Smooth muscle cell (in vitro differentiated cells): ENCODE measurements around the gene NCKAP5L. TPM values are rescaled to one million over a fixed set of nuclear protein-coding genes. Genes with fewer than 3 reads are reported as not detected.
A peak's percentile ranks its signal among the peaks of the same experiment; 100 is the strongest.

Source experiments
- DNase-seq: peaks from one replicate; lab custom pipeline; 2025; ENCODE audit not compliant: unreplicated experiment; lab: John Stamatoyannopoulos, UW
- H2AFZ ChIP-seq: fragments of 200-600 bp; sonication (generic); 2 replicates; pipeline ENCODE4 v1.6.0; 2016; ENCODE audit warnings: antibody characterized with exemption, low read depth, mild to moderate bottlenecking
- H3F3A ChIP-seq: fragments of 200-600 bp; sonication (generic); 2 replicates; pipeline ENCODE4 v1.6.0; 2017; ENCODE audit warnings: antibody characterized with exemption, low read depth
- H3K27ac ChIP-seq: fragments of 200-600 bp; sonication (generic); 2 replicates; pipeline ENCODE4 v1.5.1; 2016; ENCODE audit warnings: low read depth, mild to moderate bottlenecking
- H3K27me3 ChIP-seq: fragments of 200-600 bp; sonication (generic); 2 replicates; pipeline ENCODE4 v1.6.1; 2016; ENCODE audit warnings: low read depth, mild to moderate bottlenecking
- H3K36me3 ChIP-seq: fragments of 200-600 bp; sonication (generic); 2 replicates; pipeline ENCODE4 v1.5.1; 2016; ENCODE audit warnings: low read depth
- H3K4me1 ChIP-seq: fragments of 200-600 bp; sonication (generic); 2 replicates; pipeline ENCODE4 v1.5.1; 2016; ENCODE audit warnings: low read depth
- H3K4me2 ChIP-seq: fragments of 200-600 bp; sonication (generic); 2 replicates; pipeline ENCODE4 v1.6.0; 2016; ENCODE audit warnings: mild to moderate bottlenecking
- H3K4me3 ChIP-seq: fragments of 200-600 bp; sonication (generic); 2 replicates; pipeline ENCODE4 v1.5.1; 2016; ENCODE audit warnings: mild to moderate bottlenecking
- H3K79me2 ChIP-seq: fragments of 200-600 bp; sonication (generic); 2 replicates; pipeline ENCODE4 v1.6.0; 2016; ENCODE audit warnings: low read depth, mild to moderate bottlenecking
- H3K9ac ChIP-seq: fragments of 200-600 bp; sonication (generic); 2 replicates; pipeline ENCODE4 v1.6.0; 2016; ENCODE audit warnings: low read depth
- H3K9me3 ChIP-seq: fragments of 200-600 bp; sonication (generic); replicated peaks from 2 replicates; pipeline ENCODE4 v1.5.1; 2016; ENCODE audit warnings: low read depth
- H4K20me1 ChIP-seq: fragments of 200-600 bp; sonication (generic); 2 replicates; pipeline ENCODE4 v1.6.0; 2016; ENCODE audit warnings: low read depth
- CTCF ChIP-seq: fragments of 200-600 bp; sonication (generic); IDR thresholded peaks from 2 replicates; pipeline ENCODE4 v1.5.1; 2017; ENCODE audit warnings: borderline replicate concordance, mild to moderate bottlenecking, antibody characterized with exemption; ENCODE audit not compliant: insufficient read depth, poor library complexity, severe bottlenecking
- WGBS: methylation state at CpG from one replicate; pipeline ENCODE4 v1.1.7; 2016; ENCODE audit warnings: low lambda C conversion rate; 5-methylcytosine and 5-hydroxymethylcytosine counted together
- polyA plus RNA-seq: library from polyadenylated mRNA; unstranded; fragments of >200 nt; fragmentation: Nextera tagmentation; extraction: Ambion mirVana; gene quantifications from 2 replicates; pipeline ENCODE4 v1.2.1, GENCODE V29; 2016
- total RNA-seq: library from RNA; depleted of rRNA; stranded (reverse); fragments of >200 nt; gene quantifications from 2 replicates; pipeline ENCODE4 v1.2.3, GENCODE V29; 2014

NCKAP5L gene
- total and polyA plus RNA-seq, 2 experiments from 2014 or later = 24.1 to 29.4 TPM

DNA sequence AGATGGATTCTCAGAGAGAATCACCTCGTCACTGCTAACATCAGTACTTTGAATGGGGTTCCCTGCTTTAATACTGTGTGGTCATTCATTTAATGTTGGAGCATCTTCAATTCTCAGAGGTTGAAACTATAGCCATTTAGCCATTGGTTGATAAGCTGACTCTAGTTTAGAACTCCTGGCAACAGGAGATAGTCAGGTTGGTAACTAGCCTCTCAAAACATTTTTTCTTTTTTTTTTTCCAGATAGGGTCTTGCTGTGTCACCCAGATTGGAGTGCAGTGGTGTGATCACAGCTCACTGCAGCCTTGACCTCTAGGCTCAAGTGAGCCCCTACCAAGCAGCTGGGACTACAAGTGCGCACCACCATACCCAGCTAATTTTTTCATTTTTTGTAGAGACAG lies 3.5 kb upstream of the NCKAP5L start:
- DNase-seq = no peak
- TF ChIP-seq CTCF = no peak
- no peak overlapping the region for H3K9ac ChIP-seq
- no peak overlapping the region for H3K27ac ChIP-seq
- H3K79me2 ChIP-seq = no peaks in the 10 kb centered on the region
- H3K9me3 ChIP-seq = no peaks in the 10 kb centered on the region
- H4K20me1 ChIP-seq = no peaks in the 10 kb centered on the region
- peaks cover 15% of the 10 kb centered on the region for H3K4me1 ChIP-seq
- H3K27me3 ChIP-seq = no peaks in the 10 kb centered on the region
- WGBS = 87% methylated on average over 2 of the region's 2 CpGs
- no peak overlapping the region for H3K4me3 ChIP-seq
- H2AFZ ChIP-seq = no peak overlapping the region
- no peak overlapping the region for H3K4me2 ChIP-seq
- H3F3A ChIP-seq = peaks cover 6% of the 10 kb centered on the region
- no peaks in the 10 kb centered on the region for H3K36me3 ChIP-seq

GRCh38 chr12:49827401-49828099 lies 663 bp downstream of the NCKAP5L start:
- H3K9ac ChIP-seq = peak overlapping the region; percentile 81
- H3K4me3 ChIP-seq = peak overlapping the region; percentile 72
- H3K27me3 ChIP-seq = no peaks in the 10 kb centered on the region
- H3K4me1 ChIP-seq = peaks cover 38% of the 10 kb centered on the region
- H3K79me2 ChIP-seq = no peaks in the 10 kb centered on the region
- WGBS = under 1% methylated on average over 34 of the region's 38 CpGs
- H3K4me2 ChIP-seq = peak overlapping the region; percentile 88
- no peak overlapping the region for H2AFZ ChIP-seq
- peak; percentile 75 for DNase-seq
- no peaks in the 10 kb centered on the region for H3K36me3 ChIP-seq
- H4K20me1 ChIP-seq = no peaks in the 10 kb centered on the region
- TF ChIP-seq CTCF = no peak
- no peaks in the 10 kb centered on the region for H3K9me3 ChIP-seq
- peak overlapping the region; percentile 80 for H3K27ac ChIP-seq
- peaks cover 9% of the 10 kb centered on the region for H3F3A ChIP-seq

GRCh38 chr12:49827051-49827400 lies 1.2 kb downstream of the NCKAP5L start:
- peak overlapping the region; percentile 72 for H3K4me3 ChIP-seq
- peak overlapping the region; percentile 81 for H3K9ac ChIP-seq
- H3K4me1 ChIP-seq = peaks cover 38% of the 10 kb centered on the region
- WGBS = 46% methylated on average over 6 of the region's 6 CpGs
- H4K20me1 ChIP-seq = no peaks in the 10 kb centered on the region
- no peak for DNase-seq
- H3F3A ChIP-seq = peaks cover 9% of the 10 kb centered on the region
- H3K9me3 ChIP-seq = no peaks in the 10 kb centered on the region
- TF ChIP-seq CTCF = no peak
- H3K36me3 ChIP-seq = no peaks in the 10 kb centered on the region
- peak overlapping the region; percentile 80 for H3K27ac ChIP-seq
- no peak overlapping the region for H2AFZ ChIP-seq
- H3K27me3 ChIP-seq = no peaks in the 10 kb centered on the region
- H3K4me2 ChIP-seq = peak overlapping the region; percentile 88
- no peaks in the 10 kb centered on the region for H3K79me2 ChIP-seq

DNA sequence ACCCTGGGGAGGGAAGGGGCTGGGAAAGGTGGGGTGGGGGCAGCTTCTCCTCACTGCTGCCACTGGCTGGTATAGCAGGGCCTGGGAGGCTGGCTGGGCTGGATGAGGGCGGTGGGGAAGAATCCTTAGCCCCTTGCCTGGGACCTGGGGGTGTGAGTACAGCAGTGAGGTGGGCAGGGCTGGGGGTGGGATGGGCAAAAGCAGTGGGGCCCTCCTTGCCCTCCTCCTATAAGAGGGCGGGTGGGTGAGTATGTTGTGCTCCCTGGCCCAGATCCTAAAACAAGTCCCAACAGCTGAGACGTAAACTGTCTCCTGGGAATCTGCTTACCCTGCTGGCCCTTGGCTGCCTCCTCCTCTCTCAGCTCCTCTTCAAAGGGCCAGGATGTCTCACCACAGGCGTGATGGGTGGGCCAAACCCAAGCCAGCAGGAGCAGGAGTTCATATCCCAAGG lies 2.2 kb downstream of the NCKAP5L start:
- H3K9me3 ChIP-seq = no peaks in the 10 kb centered on the region
- no peaks in the 10 kb centered on the region for H3K36me3 ChIP-seq
- no peaks in the 10 kb centered on the region for H3K79me2 ChIP-seq
- no peaks in the 10 kb centered on the region for H3K27me3 ChIP-seq
- peaks cover 9% of the 10 kb centered on the region for H3F3A ChIP-seq
- H3K4me2 ChIP-seq = peak overlapping the region; percentile 88
- H3K9ac ChIP-seq = no peak overlapping the region
- H3K4me3 ChIP-seq = no peak overlapping the region
- H4K20me1 ChIP-seq = no peaks in the 10 kb centered on the region
- WGBS = 64% methylated on average over 3 of the region's 4 CpGs
- H2AFZ ChIP-seq = no peak overlapping the region
- TF ChIP-seq CTCF = no peak
- H3K4me1 ChIP-seq = peaks cover 38% of the 10 kb centered on the region
- peak overlapping the region; percentile 80 for H3K27ac ChIP-seq
- DNase-seq = no peak
